Measurements from ENCODE around the gene HS3ST5. TPM values are rescaled to one million over a fixed set of nuclear protein-coding genes. Genes with fewer than 3 reads are reported as not detected.

HS3ST5 gene
- total RNA-seq, 1 donor from 2014 or later: 0.11 TPM

- no peaks in the 10 kb centered on the region for H3K9me3 Mint-ChIP-seq (ENCODE audit: unreplicated experiment)
- no peak for TF ChIP-seq CTCF (IDR thresholded peaks at IDR 0.05)
- H3K36me3 Mint-ChIP-seq (ENCODE audit: unreplicated experiment): no peaks in the 10 kb centered on the region
- no peaks in the 10 kb centered on the region for H3K27me3 Mint-ChIP-seq (ENCODE audit: unreplicated experiment)
- no peaks in the 10 kb centered on the region for H3K4me1 Mint-ChIP-seq (ENCODE audit: unreplicated experiment)
- no peak for DNase-seq (ENCODE audit: extremely low spot score, unreplicated experiment)
- H3K4me3 Mint-ChIP-seq (ENCODE audit: unreplicated experiment): no peak overlapping the region
- H3K27ac Mint-ChIP-seq (ENCODE audit: unreplicated experiment): no peak overlapping the region
Observed at GRCh38 chr6:114210467-114210866, 132.4 kb downstream of the HS3ST5 start.

- no peaks in the 10 kb centered on the region for H3K9me3 Mint-ChIP-seq (ENCODE audit: unreplicated experiment)
- H3K36me3 Mint-ChIP-seq (ENCODE audit: unreplicated experiment): no peaks in the 10 kb centered on the region
- peaks cover 3% of the 10 kb centered on the region for H3K27me3 Mint-ChIP-seq (ENCODE audit: unreplicated experiment)
- H3K4me3 Mint-ChIP-seq (ENCODE audit: unreplicated experiment): no peak overlapping the region
- H3K27ac Mint-ChIP-seq (ENCODE audit: unreplicated experiment): no peak overlapping the region
- no peak for DNase-seq (ENCODE audit: extremely low spot score, unreplicated experiment)
- no peak for TF ChIP-seq CTCF (IDR thresholded peaks at IDR 0.05)
- H3K4me1 Mint-ChIP-seq (ENCODE audit: unreplicated experiment): no peaks in the 10 kb centered on the region
Observed at GRCh38 chr6:114203460-114203859, 139.4 kb downstream of the HS3ST5 start.

- Mint-ChIP-seq H3K36me3 (ENCODE audit: unreplicated experiment) (no peaks in the 10 kb centered on the region), H3K27ac (ENCODE audit: unreplicated experiment) (no peak overlapping the region), H3K4me3 (ENCODE audit: unreplicated experiment) (no peak overlapping the region), H3K9me3 (ENCODE audit: unreplicated experiment) (no peaks in the 10 kb centered on the region), H3K4me1 (ENCODE audit: unreplicated experiment) (no peaks in the 10 kb centered on the region), H3K27me3 (ENCODE audit: unreplicated experiment) (peaks cover 3% of the 10 kb centered on the region)
- no peak for DNase-seq (ENCODE audit: extremely low spot score, unreplicated experiment)
- no peak for TF ChIP-seq CTCF (IDR thresholded peaks at IDR 0.05)
Observed at GRCh38 chr6:114202389-114202788, 140.4 kb downstream of the HS3ST5 start.

- no peak for DNase-seq (ENCODE audit: extremely low spot score, unreplicated experiment)
- peaks cover 3% of the 10 kb centered on the region for H3K27me3 Mint-ChIP-seq (ENCODE audit: unreplicated experiment)
- H3K36me3 Mint-ChIP-seq (ENCODE audit: unreplicated experiment): no peaks in the 10 kb centered on the region
- no peak overlapping the region for H3K27ac Mint-ChIP-seq (ENCODE audit: unreplicated experiment)
- no peaks in the 10 kb centered on the region for H3K9me3 Mint-ChIP-seq (ENCODE audit: unreplicated experiment)
- no peaks in the 10 kb centered on the region for H3K4me1 Mint-ChIP-seq (ENCODE audit: unreplicated experiment)
- no peak overlapping the region for H3K4me3 Mint-ChIP-seq (ENCODE audit: unreplicated experiment)
- no peak for TF ChIP-seq CTCF (IDR thresholded peaks at IDR 0.05)
Observed at GRCh38 chr6:114200891-114201290, 141.9 kb downstream of the HS3ST5 start.

GRCh38 chr6:114195631-114196403 lies 147.0 kb downstream of the HS3ST5 start:
- Mint-ChIP-seq H3K4me1 (ENCODE audit: unreplicated experiment) (no peaks in the 10 kb centered on the region), H3K9me3 (ENCODE audit: unreplicated experiment) (no peaks in the 10 kb centered on the region), H3K4me3 (ENCODE audit: unreplicated experiment) (no peak overlapping the region), H3K27ac (ENCODE audit: unreplicated experiment) (no peak overlapping the region), H3K36me3 (ENCODE audit: unreplicated experiment) (no peaks in the 10 kb centered on the region), H3K27me3 (ENCODE audit: unreplicated experiment) (no peaks in the 10 kb centered on the region)
- TF ChIP-seq CTCF (IDR thresholded peaks at IDR 0.05): no peak
- DNase-seq (ENCODE audit: extremely low spot score, unreplicated experiment): no peak

Data from osteocyte (in vitro differentiated cells).